Measurements from ENCODE around the gene POFUT2.

DNA sequence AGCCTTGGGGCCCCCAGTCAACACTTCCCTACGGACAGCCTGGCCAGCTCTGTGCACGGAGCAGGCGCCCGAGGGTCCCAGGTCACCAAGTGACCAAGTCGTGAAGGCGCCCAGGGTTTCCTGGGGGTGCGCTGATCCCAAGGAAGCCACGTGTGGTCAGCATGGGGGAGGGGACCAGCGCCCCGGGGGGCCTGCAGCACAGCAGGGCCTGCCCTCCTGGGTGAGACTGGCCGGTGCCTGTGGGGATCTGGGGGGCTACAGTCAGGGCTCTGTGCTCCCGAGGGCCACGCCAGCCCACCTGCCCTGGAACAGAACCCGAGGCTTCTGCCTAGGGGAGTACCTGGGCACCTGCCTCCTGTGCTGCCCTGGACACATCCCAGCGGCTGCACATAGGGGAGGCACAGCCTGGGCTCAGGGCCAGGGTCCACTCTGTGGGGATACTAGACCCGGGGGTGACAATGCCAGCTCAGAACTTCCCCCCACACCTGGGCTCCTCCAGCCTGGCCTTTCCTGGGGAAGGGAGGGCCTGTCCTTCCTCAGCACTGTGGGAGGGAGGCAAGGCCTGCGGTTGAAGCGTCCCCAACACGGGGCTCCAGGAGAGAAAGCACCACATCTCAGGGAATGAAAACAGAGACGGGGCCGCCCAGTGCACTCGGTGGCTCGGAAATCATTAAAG, 6.2 kb upstream of the POFUT2 start:
- TF ChIP-seq, protein P1, sequence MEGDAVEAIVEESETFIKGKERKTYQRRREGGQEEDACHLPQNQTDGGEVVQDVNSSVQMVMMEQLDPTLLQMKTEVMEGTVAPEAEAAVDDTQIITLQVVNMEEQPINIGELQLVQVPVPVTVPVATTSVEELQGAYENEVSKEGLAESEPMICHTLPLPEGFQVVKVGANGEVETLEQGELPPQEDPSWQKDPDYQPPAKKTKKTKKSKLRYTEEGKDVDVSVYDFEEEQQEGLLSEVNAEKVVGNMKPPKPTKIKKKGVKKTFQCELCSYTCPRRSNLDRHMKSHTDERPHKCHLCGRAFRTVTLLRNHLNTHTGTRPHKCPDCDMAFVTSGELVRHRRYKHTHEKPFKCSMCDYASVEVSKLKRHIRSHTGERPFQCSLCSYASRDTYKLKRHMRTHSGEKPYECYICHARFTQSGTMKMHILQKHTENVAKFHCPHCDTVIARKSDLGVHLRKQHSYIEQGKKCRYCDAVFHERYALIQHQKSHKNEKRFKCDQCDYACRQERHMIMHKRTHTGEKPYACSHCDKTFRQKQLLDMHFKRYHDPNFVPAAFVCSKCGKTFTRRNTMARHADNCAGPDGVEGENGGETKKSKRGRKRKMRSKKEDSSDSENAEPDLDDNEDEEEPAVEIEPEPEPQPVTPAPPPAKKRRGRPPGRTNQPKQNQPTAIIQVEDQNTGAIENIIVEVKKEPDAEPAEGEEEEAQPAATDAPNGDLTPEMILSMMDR (IDR thresholded peaks at IDR 0.05; ENCODE audit: insufficient read depth, low read length), result no peak
- no peak for TF ChIP-seq REST (IDR thresholded peaks at IDR 0.05; ENCODE audit: insufficient replicate concordance, low read depth)
